K562 (cell line): ENCODE results near the gene GRB2. TPM values are rescaled to one million over a fixed set of nuclear protein-coding genes. Genes with fewer than 3 reads are reported as not detected.

Source experiments
- CCNT2 ChIP-seq: IDR thresholded peaks from 2 replicates; pipeline ENCODE4 v1.6.1; 2011; ENCODE audit warnings: borderline replicate concordance, low read depth, mild to moderate bottlenecking, moderate library complexity, mixed read lengths, low read length; ENCODE audit not compliant: insufficient read length; ENCODE audit errors: extremely low read depth
- CSDE1 ChIP-seq, 2 experiments: fragments of 450-650 bp; IDR thresholded peaks; 2 replicates each; pipeline ENCODE4 v1.6.1; 2016; ENCODE audit warnings: mild to moderate bottlenecking in 1 of 2
- E2F6 ChIP-seq, 2 experiments: IDR thresholded peaks; 2 replicates each; pipeline ENCODE4 v1.6.1; 2011; ENCODE audit warnings: borderline replicate concordance in 1 of 2, control low read depth in 1 of 2, low read depth in 1 of 2, low read length in 1 of 2, mild to moderate bottlenecking in 1 of 2, mixed read lengths in 1 of 2, moderate library complexity in 1 of 2; ENCODE audit not compliant: insufficient read depth in 1 of 2, insufficient read length in 1 of 2, poor library complexity in 1 of 2, severe bottlenecking in 1 of 2; ENCODE audit errors: extremely low read depth in 1 of 2
- EZH2 ChIP-seq: IDR thresholded peaks from 2 replicates; pipeline ENCODE4 v1.6.1; 2012; ENCODE audit warnings: low read depth, mild to moderate bottlenecking, inconsistent platforms, low read length, borderline replicate concordance
- FOXK1 ChIP-seq: sonication (generic); formaldehyde crosslinking; IDR thresholded peaks from 2 replicates; pipeline ENCODE4 v1.8.0; 2022; ENCODE audit warnings: missing genetic modification reagents, mild to moderate bottlenecking, borderline replicate concordance
- HDAC2 ChIP-seq: fragments of 450-650 bp; IDR thresholded peaks from 2 replicates; pipeline ENCODE4 v1.6.1; 2016; ENCODE audit warnings: mild to moderate bottlenecking
- KLF10 ChIP-seq: fragments of 250-450 bp; sonication (Bioruptor Pico); IDR thresholded peaks from 2 replicates; pipeline ENCODE4 v1.6.1; 2021; ENCODE audit warnings: matching md5 sums
- L3MBTL2 ChIP-seq: fragments of 450-650 bp; IDR thresholded peaks from 2 replicates; pipeline ENCODE4 v1.6.1; 2016; ENCODE audit warnings: mild to moderate bottlenecking, moderate library complexity
- MTA3 ChIP-seq: fragments of 450-650 bp; formaldehyde crosslinking; IDR thresholded peaks from 2 replicates; pipeline ENCODE4 v1.6.1; 2017; ENCODE audit warnings: mild to moderate bottlenecking, borderline replicate concordance
- MXI1 ChIP-seq: IDR thresholded peaks from 2 replicates; pipeline ENCODE4 v1.6.1; 2011; ENCODE audit warnings: low read depth, mild to moderate bottlenecking, improper control_type of control experiment, low read length
- NONO ChIP-seq, 2 experiments: fragments of 200-400 bp in 1 of 2; fragments of 450-650 bp in 1 of 2; formaldehyde crosslinking in 1 of 2; IDR thresholded peaks; 2 replicates each; pipeline ENCODE4 v1.6.1; 2017; ENCODE audit warnings: low read depth in 2 of 2, mild to moderate bottlenecking in 2 of 2, moderate library complexity in 2 of 2, low read length in 1 of 2
- RBFOX2 ChIP-seq: fragments of 200-400 bp; formaldehyde crosslinking; IDR thresholded peaks from 2 replicates; pipeline ENCODE4 v1.6.1; 2017; ENCODE audit warnings: low read depth, mild to moderate bottlenecking, low read length, moderate library complexity
- TBL1XR1 ChIP-seq, 2 experiments: IDR thresholded peaks; 2 replicates each; pipeline ENCODE4 v1.6.1; 2012; ENCODE audit warnings: improper control_type of control experiment in 2 of 2, low read length in 2 of 2, mild to moderate bottlenecking in 1 of 2
- ZSCAN32 ChIP-seq: fragments of 450-650 bp; formaldehyde crosslinking; IDR thresholded peaks from 2 replicates; pipeline ENCODE4 v1.4.0; 2020; ENCODE audit warnings: mild to moderate bottlenecking, moderate library complexity
- polyA plus RNA-seq, 8 experiments: library from polyadenylated mRNA; depleted of rRNA in 4 of 8; stranded (reverse) in 5 of 8; unstranded in 3 of 8; fragments of >200 nt; fragmentation: Nextera tagmentation in 2 of 8; fragmentation: Illumina TruSeq in 1 of 8; extraction: Ambion mirVana in 2 of 8; extraction: Trizol in 1 of 8; gene quantifications; 2 replicates each; pipeline versions ENCODE4 v1.2.1 to v1.2.3, GENCODE V29; 2011 to 2014; ENCODE audit warnings: inconsistent platforms in 1 of 8, missing spikeins in 1 of 8
- total RNA-seq, 7 experiments: library from RNA; depleted of rRNA in 6 of 7; stranded (reverse); fragments of >200 nt in 6 of 7; fragmentation: Illumina TruSeq in 2 of 7; extraction: Trizol in 2 of 7; gene quantifications; 2 replicates each; pipeline versions ENCODE4 v1.2.1 to v1.2.3, GENCODE V29; 2011 to 2021; ENCODE audit warnings: low replicate concordance in 1 of 7
- TF ChIP-seq, protein P1 (sequence below): fragments of 450-650 bp; IDR thresholded peaks from one replicate; pipeline ENCODE4 v1.6.1; 2018; ENCODE audit warnings: mild to moderate bottlenecking, moderate library complexity; ENCODE audit not compliant: partially characterized antibody
- TF ChIP-seq, protein P2 (sequence below): sonication (generic); formaldehyde crosslinking; IDR thresholded peaks from 2 replicates; pipeline ENCODE4 v1.8.1; 2023; ENCODE audit warnings: mild to moderate bottlenecking, missing genetic modification reagents, moderate library complexity

GRB2 gene
- total and polyA plus RNA-seq, 9 of the 15 experiments (the other 6 are each of a cell fraction or from before 2014, with no cell fraction given) = 57.2 to 136 (median 84.8) TPM

DNA sequence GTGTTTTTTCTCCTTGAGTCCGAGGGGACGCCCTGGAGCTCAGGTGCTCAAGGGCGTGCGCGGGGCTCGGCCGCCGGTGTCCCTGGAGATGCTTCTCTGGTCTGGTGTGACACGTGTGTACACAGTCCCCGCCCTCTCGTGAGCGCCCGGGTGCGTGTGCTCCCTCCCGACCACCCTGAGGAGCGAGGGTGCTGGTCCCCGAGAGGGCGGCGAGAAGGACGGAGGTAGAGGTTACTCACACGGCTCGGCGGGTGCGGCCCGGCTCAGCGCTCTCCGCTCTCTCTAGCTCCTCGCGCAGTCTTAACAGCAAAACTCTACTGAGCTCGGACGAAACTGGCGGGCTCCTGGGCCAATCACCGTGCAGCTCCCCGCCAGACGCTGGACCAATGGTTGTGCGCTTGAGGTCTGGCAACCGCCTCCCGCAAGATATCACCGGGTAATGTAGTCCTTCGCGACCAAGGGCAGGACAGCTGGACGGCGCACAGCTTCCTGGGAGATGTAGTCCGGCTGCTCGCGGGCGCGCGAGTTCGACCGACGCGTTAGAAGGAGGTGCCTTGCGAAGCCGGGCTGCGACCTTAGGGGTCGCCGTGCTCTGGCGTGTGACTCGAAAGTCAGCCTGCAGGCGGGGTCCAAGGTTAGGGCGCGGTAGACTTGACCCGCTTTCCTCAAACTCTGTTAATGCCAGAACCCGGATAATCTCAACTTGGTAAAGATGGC is 116.2 kb downstream of the GRB2 start, which contains the start of gene SLC25A19 (continued):
- TF ChIP-seq ZSCAN32 (CRISPR knock-in tag) (no peak), KLF10 (CRISPR knock-in tag) (no peak), HDAC2 (peak; percentile 51; the same call in 1 of the 2 replicates), MXI1 (peak; percentile 65), CCNT2 (peak; percentile 70), FOXK1 (CRISPR knock-in tag) (peak; percentile 63; the same call in 1 of the 2 replicates), L3MBTL2 (peak; percentile 70; the same call in 1 of the 2 replicates), MTA3 (peak; percentile 87), EZH2 (no peak), NONO (IDR thresholded peaks at IDR 0.05; ENCODE audit: low read depth in 2 of 2, low read length in 1 of 2) (peak in 1 of 2 experiments; percentile 22; a peak in 1 of 4 replicates), RBFOX2 (peak; percentile 97), E2F6 (IDR thresholded peaks at IDR 0.05; ENCODE audit: borderline replicate concordance in 1 of 2, extremely low read depth in 1 of 2, insufficient read depth in 1 of 2, insufficient read length in 1 of 2, low read depth in 1 of 2, low read length in 1 of 2, poor library complexity in 1 of 2, severe bottlenecking in 1 of 2) (peak; percentile 6 to 22), TBL1XR1 (IDR thresholded peaks at IDR 0.05; ENCODE audit: low read length in 2 of 2) (0 out of 4 replicates have a peak, but pooled peaks of 1 of the 2 experiments have one; percentile 19), CSDE1 (IDR thresholded peaks at IDR 0.05) (no peak)
- TF ChIP-seq, protein P1, sequence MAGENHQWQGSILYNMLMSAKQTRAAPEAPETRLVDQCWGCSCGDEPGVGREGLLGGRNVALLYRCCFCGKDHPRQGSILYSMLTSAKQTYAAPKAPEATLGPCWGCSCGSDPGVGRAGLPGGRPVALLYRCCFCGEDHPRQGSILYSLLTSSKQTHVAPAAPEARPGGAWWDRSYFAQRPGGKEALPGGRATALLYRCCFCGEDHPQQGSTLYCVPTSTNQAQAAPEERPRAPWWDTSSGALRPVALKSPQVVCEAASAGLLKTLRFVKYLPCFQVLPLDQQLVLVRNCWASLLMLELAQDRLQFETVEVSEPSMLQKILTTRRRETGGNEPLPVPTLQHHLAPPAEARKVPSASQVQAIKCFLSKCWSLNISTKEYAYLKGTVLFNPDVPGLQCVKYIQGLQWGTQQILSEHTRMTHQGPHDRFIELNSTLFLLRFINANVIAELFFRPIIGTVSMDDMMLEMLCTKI = no peak
- TF ChIP-seq, protein P2, sequence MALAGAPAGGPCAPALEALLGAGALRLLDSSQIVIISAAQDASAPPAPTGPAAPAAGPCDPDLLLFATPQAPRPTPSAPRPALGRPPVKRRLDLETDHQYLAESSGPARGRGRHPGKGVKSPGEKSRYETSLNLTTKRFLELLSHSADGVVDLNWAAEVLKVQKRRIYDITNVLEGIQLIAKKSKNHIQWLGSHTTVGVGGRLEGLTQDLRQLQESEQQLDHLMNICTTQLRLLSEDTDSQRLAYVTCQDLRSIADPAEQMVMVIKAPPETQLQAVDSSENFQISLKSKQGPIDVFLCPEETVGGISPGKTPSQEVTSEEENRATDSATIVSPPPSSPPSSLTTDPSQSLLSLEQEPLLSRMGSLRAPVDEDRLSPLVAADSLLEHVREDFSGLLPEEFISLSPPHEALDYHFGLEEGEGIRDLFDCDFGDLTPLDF = peak; percentile 89
